HG03175 (cell line): Measurements from ENCODE around the gene C2orf76.

Source experiments
- ATAC-seq: cut with Tn5 transposase; IDR thresholded peaks from one replicate; pipeline ENCODE4 v1.9.1; 2021; ENCODE audit warnings: mild to moderate bottlenecking, moderate library complexity; ENCODE audit not compliant: unreplicated experiment

C2orf76 gene

DNA sequence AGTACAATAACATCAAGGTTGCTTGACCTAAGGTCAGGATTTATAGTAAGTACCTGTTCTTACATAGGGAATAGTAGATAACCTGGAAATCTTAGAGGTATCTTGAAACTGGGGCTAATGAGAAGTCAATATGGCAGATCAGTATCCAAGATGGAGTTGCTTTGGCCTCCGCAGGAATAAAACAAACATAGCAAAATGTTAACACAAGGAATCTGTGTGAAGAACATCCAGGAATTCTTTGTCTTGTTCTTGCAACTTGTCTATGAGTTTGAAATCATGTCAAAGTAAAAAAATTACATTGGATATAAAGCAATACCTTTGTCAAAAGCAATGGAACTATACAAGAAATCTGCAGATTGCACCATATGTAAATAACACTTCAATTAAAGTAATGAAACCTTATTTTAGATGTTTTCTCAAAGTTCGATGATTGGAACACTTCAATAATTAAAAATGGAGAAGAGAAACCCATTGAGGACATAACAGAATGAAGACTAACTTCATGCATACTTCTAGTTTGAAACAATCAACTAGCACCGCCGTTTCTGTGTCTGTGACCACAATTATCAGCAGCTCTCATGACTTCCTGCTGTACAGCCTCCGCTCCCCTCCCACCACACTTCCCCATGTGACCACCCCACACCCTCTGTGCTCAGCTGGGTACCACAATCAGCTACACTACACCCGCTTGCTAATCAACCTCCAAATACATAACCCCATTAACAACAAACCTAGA lies 27.6 kb downstream of the C2orf76 start:
- ATAC-seq = peak; percentile 99

DNA sequence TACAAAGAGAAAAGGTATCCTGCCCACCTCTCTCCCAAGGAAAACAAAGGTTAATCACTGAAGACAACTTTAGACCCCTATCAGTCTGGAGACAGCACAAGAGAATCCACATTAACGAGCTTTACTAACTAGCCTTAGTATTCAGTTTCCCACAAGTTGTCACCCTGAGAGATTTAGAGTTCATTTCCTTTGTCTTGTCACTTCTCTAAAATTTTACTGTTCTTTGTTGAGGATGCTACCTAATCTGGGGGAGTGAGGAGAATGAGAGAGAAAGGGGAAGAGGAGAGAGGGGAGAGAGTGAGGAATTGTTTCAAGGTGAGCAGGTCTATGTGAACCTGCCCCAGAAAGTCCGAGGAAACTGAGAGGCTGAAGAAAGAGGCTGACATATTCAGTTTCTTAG lies 28.4 kb downstream of the C2orf76 start:
- ATAC-seq = no peak

DNA sequence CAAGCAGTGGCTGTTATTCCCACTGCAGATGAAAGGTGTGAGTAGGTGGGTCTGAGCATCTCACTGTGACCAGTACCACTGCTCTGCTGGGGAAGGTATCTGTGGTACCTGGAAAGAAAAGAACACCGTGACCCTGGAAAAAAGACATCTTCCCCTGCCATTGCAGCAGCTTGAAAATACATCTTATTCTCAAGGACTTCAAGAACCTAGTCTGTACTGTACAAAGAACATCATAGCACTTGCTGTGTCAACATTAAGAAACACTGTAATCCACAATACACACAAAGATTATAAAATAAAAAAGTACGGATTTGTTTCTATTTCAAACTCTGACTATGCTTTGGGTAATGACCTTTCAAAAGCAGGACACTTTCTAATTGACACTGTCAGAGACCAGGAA lies 28.9 kb downstream of the C2orf76 start:
- ATAC-seq = no peak

DNA sequence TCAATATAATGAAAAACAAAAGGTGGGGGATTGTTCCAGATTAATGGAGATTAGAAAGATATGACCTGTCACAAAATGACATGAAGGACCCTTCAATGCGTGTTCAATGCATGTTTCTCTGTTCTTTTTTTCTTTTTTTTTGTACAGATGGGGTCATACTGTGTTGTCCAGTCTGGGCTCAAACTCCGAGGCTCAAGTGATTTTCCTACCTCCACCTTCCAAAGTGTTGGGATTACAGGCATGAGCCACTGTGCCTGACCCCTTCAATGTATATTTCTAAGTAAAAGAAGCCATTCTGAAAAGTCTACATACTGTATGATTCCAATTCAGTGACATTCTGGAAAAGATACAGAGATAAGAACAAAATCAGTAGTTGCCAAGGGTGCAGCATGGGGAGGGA lies 32.8 kb downstream of the C2orf76 start:
- no peak for ATAC-seq

DNA sequence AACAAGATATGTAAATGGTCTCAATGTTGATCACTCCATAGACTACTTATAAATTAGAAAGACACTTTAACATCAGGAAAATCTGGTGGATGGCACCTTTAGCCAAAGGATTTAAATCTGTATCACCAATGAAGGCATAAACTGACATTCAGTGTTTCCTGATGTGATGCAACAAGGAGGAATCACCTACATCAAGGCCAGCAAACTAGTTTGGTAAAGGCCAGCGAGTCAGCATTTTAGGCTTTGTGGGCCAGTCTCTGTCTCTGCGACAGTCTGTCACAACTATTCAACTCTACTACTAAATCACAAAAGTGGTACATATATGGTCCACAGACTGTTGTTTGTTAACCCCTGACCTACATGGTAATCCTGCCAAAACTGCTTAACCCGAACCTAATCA lies 33.3 kb downstream of the C2orf76 start:
- no peak for ATAC-seq

DNA sequence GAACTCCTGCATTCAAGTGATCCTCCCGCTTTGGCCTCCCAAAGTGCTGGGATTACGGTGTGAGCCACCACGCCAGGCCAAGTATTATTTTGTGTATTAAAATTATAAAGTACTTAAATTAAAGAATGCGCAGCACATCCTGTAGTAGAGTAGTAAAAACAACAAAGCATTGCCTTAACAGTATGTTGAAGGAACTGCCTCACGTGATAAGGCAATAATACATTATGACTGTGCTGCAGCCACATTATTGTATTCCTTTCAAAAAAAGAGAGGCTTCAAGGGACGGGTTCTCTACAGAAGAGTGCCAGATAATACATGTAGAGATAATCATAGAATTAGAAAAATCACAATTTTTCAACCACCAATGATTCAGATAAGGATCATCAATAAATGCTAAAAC lies 33.7 kb downstream of the C2orf76 start:
- no peak for ATAC-seq

DNA sequence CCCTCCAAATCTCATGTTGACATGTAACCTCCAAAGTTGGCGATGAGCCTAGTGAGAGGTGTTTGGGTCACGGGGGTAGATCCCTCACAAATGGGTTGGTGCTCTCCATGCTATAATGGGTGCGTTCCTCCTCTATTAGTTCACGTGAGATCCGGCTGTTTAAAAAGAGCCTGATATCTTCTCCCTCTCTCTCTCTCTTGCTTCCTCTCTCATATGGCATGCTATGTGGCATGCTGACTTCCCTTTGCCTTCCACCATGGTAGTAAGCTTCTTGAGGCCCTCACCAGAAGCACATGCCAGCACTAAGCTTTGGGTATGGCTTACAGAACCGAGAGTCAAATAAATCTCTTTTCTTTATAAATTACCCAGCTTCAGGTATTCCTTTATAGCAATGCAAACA lies 39.2 kb downstream of the C2orf76 start:
- no peak for ATAC-seq

DNA sequence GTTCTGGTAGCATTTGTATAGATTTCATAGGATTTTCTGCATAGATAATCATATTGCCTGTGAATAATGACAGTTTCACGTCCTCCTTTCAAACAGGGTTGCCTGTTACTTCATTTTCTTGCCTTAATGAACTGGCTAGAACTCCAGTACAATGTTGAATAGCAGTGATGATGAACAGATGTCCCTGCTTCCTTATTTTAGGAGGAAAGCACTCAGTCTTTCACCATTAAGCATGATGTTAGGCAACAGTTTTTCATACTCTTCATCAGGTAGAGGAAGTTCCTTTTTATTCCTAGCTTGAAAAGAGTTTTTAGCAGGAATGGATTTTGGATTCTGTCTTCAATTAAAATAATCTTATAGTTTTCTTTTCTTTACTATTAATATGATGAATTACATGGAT lies 39.7 kb downstream of the C2orf76 start:
- no peak for ATAC-seq

DNA sequence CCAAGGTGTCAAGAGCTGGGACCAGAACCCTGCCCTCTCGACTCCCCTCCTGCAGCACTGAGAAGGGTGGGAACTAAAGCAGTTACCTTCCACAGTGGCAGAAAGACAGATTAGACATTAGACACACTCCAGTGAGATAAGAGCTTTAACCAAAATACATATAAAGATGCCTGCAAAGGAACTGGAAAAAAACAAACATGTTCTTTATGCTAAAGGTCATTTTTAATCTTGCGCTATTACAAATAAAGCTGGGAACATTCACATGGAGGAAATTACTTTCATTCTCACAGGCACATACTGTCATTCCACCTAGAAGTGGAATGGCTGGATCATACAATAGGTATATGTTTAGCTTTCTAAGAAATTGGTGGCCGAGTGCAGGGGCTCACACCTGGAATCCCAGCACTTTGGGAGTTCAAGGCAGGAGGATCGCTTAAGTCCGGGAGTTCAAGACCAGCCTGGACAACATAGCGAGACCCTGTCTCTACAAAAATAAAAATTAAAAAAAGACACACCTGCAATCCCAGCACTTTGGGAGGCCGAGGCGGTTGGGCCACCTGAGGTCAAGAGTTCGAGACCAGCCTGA lies 41.9 kb downstream of the C2orf76 start:
- ATAC-seq = no peak

DNA sequence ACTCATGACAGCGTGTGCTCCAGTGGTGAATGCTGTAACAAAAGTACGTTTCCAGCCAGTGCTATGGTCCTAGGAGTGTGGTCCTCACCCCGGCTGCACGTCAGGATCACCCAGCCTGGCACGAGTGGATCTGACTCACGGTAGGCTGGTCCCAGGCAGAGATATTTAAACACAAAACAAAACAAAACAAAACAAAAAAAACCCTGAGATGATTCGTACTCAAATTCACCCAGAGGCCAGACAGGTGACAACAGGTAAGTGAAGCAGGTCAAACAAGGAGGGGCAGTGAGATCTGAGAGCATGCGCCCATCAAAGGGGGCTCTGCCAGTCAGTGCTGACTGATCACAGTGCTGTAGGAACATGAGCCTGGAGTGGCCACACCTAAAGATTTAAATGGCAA lies 43.2 kb downstream of the C2orf76 start:
- no peak for ATAC-seq

DNA sequence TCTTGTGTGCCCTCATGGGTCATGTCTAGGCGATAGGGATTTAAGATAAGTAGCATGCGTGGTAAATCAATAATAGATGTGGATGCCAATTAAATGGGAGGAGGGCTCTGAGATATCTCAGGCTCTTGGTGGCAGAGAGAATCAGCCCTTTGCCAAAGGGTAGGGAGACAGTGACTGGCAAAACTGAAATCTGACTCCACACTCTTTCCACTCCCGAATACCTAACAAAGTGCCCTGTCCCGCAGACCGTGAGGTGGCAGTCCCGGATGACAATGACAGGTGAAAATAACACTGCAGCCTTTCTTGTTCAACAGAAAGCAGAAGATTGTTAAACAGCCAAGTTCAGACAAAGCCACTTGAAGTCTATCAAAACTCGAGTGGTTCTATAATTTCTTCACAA lies 47.0 kb downstream of the C2orf76 start:
- no peak for ATAC-seq

DNA sequence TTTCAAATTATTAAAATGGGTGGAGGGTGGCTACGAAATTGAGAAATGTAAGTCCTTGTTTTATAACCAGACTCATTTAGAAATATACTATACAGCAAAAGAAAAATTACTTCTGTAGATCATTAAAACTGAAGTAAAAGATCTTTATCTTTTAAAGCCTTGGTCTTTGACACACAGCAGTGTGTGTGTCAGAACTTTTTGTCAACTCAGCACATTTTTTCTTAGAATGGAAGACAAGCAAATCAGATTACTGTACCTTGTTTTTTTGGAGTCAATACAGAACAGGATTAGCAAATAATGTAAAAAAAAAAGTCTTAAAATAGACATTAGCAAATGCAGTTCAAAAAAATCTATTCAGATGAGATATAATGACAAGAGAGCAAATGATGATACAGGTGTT lies 49.1 kb downstream of the C2orf76 start:
- ATAC-seq = no peak

DNA sequence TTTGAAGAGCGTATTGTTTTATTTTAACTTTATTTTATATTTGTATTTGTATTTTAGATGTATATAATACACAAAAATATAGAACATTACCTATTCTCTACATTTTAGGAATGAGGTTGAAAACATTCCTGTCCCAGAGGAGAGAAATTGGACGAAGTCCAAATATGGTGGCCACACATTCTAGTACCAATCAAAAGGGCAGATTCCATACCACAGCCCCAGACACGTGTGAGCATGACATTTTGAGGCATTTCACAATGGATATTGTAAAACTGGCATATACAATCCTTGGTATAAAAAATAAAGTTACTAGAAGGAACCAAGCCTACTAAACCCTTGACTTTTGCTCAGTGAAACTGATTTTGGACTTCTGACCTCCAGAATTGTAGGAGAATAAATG lies 50.6 kb downstream of the C2orf76 start:
- no peak for ATAC-seq

DNA sequence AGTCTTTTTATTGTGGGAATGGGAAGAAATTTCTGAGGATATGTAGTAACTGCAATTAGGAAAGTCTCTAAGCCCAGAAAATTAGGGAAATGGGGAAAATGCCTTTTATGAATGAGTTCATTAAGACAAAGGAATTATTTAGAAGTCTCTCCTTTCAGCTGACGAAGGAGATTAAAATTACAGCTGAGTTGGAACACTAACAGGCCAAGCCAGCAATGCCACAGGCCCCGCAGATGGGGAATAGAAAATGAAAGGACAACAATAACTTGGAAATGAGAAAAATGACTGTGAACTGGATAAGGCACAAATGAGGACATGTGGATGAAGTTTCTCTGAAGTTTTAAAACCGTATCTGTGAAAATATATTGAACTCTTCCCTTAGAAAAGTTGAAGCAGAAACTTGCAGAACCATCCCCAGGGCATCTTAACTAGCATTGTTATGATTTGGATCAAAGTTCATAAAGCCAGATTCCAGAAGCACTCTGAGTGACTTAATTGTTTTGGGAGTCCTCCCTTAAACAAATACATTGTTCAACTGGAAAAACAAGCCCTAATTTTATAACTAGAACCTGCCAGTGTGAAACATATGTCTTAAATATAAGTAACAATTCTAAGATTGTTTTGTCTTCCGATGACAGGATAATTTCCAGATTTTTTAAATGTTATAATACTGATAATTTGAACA lies 51.3 kb downstream of the C2orf76 start:
- ATAC-seq = no peak

DNA sequence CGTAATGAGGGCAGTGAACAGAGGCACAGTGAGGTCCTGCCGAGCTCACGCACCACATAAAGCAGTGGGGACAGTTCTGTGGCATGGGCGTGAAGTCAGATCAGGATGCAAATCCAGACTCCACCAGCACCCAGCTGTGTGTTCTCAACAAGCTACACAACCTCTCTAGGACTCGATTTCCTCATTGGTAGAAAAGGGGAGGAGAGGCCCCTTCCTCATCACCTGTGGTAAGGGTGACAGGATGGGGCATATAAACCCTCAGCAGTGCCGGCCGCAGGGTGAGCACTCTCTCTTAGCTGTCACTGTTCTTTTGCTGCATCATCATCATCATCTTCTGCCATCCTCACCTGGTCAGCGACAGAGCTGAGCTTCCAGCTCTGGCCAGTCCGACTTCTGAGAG lies 54.8 kb downstream of the C2orf76 start:
- no peak for ATAC-seq

DNA sequence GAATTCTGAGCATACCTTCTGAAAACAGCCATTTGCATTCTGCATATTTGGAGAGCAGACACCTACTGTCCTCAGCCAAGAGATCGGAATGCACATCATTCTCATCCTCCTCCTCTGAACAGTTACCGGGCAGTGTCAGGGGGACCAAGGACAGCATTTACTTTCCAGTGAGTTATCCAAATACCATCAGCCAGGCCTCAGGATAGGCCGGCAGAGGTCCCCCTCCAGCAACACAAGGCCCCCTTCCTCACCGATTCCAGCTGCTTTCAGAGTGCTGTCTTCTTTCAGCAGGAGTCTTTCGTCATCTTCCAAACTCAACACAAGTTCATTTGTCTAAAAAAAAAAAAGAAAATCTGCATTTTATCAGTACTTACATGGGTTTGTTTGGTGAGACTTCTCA lies 55.3 kb downstream of the C2orf76 start:
- ATAC-seq = no peak

DNA sequence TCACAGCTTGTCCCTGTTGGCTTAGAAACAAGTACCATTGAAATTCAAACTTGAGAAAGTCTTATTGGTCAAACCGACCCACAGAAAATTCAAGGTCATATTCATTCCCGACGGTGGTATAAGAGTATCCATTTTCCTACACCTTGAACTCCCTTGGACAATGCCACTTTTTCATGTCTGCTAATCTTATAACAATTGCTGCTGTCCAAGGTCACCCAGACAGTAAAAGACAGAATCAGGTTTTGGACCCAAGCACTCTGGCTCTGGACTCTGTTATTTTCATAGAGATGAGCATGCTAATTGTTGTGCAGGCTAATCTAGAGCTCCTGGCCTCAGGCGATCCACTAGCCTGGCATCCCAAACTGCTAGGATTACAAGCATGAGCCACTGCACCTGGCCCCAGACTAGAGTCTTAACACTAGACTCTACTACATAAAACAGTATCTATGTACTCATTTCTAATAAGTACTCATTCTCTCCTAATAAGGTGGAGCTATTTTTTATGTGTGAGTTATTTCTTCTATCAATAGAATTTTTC lies 57.8 kb downstream of the C2orf76 start:
- ATAC-seq = no peak

DNA sequence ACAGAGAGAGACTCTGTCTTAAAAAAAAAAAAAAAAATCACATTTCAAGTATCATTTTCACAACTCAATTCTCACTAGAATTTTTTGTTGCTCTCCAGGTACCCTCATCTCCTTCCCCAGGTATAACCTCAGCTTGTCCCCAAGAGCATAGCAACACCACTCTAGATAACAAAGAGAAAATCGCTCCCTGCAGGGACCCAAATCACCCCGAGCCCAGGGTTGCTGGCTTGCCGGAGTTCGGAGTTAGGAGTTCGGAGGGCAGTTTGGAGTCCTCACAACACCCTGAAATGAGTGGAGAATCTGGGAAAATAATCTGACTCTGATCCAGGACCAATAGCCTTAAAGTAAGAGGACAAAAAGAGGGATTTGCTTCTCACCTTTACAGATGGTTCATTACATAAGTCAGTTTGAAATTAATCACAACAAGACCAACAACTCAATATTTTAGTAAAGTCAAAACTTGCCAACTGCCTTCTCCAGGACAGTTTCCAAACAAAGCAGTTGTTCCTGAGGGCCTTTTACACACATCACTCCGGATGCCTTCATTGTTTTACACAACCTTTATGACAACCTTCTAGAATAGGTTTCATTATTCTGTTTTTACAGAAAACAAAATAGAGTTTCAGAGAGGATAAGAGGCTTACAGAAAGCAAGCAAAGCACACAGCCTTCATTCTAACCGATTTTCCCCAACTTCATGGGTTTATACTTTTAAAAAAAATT lies 59.1 kb downstream of the C2orf76 start:
- no peak for ATAC-seq

DNA sequence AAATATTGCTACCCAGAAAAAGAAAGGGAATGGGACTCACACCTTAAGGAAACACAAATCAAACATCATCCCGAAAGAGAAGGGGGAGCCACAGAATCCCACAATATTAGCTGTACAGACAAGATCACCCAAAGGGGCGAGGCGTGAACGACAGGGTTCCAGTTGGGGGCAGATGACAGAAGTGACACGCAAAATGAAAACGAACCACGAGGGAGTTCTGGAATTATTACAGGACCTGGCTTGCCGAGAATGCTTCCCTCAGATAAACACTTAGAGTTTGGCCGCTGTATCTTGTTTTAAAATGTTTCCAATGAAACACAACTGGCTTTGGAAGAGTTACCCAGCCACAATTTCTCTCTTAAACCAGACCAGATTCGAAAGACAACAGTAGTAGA lies 60.4 kb downstream of the C2orf76 start:
- no peak for ATAC-seq

DNA sequence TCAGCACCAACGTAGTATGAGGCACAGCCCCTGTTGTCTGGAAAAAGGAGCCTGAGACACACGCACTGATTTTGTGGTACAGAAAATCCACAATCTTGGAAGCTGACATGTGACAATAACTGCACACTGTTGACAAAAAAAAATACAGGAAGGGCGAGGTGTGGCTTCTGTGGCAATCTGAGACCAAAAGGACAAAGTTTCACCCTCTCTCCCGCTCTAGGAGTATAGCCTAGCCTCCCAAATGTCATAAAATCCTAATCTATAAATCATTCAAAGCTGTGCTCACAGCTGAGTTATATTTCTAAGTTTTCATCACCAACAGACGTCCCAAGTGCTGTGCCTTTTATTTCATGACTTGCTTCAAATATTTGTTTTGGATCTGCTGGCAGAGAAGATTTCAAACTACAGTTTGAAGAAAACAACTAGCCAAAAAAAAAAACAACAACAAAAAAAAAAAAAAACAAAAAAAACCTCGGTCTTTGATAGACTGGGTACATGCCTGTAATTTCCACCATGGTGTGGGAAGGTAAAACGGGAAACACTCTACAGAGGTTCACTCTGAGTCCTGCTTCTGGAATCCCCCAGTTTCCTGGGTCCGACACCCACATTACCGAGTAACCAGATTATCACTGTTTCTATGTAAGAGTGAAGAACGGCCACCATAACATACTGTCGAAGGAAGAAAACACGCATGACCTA lies 61.0 kb downstream of the C2orf76 start:
- ATAC-seq = no peak

DNA sequence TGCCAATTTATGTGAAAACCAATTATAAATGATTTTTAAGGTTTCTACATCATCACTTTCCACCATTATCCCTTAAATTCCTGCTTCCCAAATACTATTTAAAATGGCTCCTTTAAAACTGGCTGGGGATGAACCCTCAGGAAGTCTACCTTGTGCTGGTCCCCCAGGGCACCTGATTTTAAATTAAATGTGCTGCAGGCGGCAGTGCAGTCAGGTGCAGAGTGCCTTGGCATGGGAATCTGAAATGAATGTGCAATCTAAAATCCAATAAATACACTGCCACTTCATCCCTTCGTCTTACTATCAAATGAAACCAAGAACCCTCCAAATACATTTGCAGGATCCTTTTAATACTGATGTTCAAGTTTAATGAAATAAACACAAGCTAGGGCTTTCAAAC lies 61.8 kb downstream of the C2orf76 start:
- ATAC-seq = no peak
